ENCODE measurements around the gene OSTC.
"Not testable (repeated sequence)": the region's sequence is repeated elsewhere in the genome, so short reads cannot be mapped to it uniquely, and the experiment has no call there.

The OSTC gene

GRCh38 chr4:108646706-108647105 lies 3.7 kb upstream of the OSTC start:
- DNase-seq (ENCODE audit: low read depth, low spot score), result no peak

GRCh38 chr4:108649863-108650211 lies 562 bp upstream of the OSTC start:
- no peak for DNase-seq (ENCODE audit: low read depth, low spot score)

GRCh38 chr4:108651014-108651791 lies 804 bp downstream of the OSTC start:
- peak; percentile 41 for DNase-seq (ENCODE audit: low read depth, low spot score)

GRCh38 chr4:108662629-108663028 lies 12.2 kb downstream of the OSTC start:
- DNase-seq (ENCODE audit: low read depth, low spot score), result no peak

- no peak for DNase-seq (ENCODE audit: low read depth, low spot score)
Measured at GRCh38 chr4:108674356-108674977, 24.1 kb downstream of the OSTC start.

- DNase-seq (ENCODE audit: low read depth, low spot score), result no peak
Measured at GRCh38 chr4:108681321-108681809, 31.0 kb downstream of the OSTC start.

GRCh38 chr4:108683479-108683878 lies 33.1 kb downstream of the OSTC start:
- DNase-seq (ENCODE audit: low read depth, low spot score), result peak; percentile 7

GRCh38 chr4:108685036-108685686 lies 34.8 kb downstream of the OSTC start:
- no peak for DNase-seq (ENCODE audit: low read depth, low spot score)

- DNase-seq (ENCODE audit: low read depth, low spot score), result no peak
Measured at GRCh38 chr4:108690738-108691137, 40.3 kb downstream of the OSTC start.

GRCh38 chr4:108693211-108693610 lies 42.8 kb downstream of the OSTC start:
- no peak for DNase-seq (ENCODE audit: low read depth, low spot score)

GRCh38 chr4:108693819-108694218 lies 43.4 kb downstream of the OSTC start:
- DNase-seq (ENCODE audit: low read depth, low spot score), result no peak

- DNase-seq (ENCODE audit: low read depth, low spot score), result no peak
Measured at GRCh38 chr4:108694423-108694822, 44.0 kb downstream of the OSTC start.

- DNase-seq (ENCODE audit: low read depth, low spot score), result no peak
Measured at GRCh38 chr4:108695062-108695461, 44.7 kb downstream of the OSTC start.

GRCh38 chr4:108696160-108696559 lies 45.8 kb downstream of the OSTC start:
- DNase-seq (ENCODE audit: low read depth, low spot score), result no peak

GRCh38 chr4:108700081-108700757 lies 49.8 kb downstream of the OSTC start:
- no peak for DNase-seq (ENCODE audit: low read depth, low spot score)

GRCh38 chr4:108702960-108703359 lies 52.6 kb downstream of the OSTC start:
- DNase-seq (ENCODE audit: low read depth, low spot score), result no peak

- DNase-seq (ENCODE audit: low read depth, low spot score), result no peak
Measured at GRCh38 chr4:108703370-108703769, 53.0 kb downstream of the OSTC start.

GRCh38 chr4:108703966-108704365 lies 53.6 kb downstream of the OSTC start:
- DNase-seq (ENCODE audit: low read depth, low spot score), result no peak

GRCh38 chr4:108706289-108706688 lies 55.9 kb downstream of the OSTC start:
- no peak for DNase-seq (ENCODE audit: low read depth, low spot score)

- no peak for DNase-seq (ENCODE audit: low read depth, low spot score)
Measured at GRCh38 chr4:108709234-108709633, 58.8 kb downstream of the OSTC start.

- DNase-seq (ENCODE audit: low read depth, low spot score), result no peak
Measured at GRCh38 chr4:108709722-108710121, 59.3 kb downstream of the OSTC start.

GRCh38 chr4:108710578-108710977 lies 60.2 kb downstream of the OSTC start:
- not testable (repeated sequence) for DNase-seq (ENCODE audit: low read depth, low spot score)
